WTC11 (cell line): ENCODE data around the gene ALDH3B1. TPM values are rescaled to one million over a fixed set of nuclear protein-coding genes. Genes with fewer than 3 reads are reported as not detected.

Experiments used
- ATAC-seq: fragments of 200-7000 bp; cut with Tn5 transposase; 2 replicates; pipeline ENCODE4 v1.10.0; 2021; ENCODE audit warnings: mild to moderate bottlenecking, moderate library complexity
- CTCF ChIA-PET: fragments of 300-600 bp; sonication (Branson Sonifier 250); formaldehyde crosslinking; loops from one replicate; lab custom pipeline; 2021; ENCODE audit warnings: antibody characterized with exemption; lab: Charles Lee
- POLR2A ChIA-PET: fragments of 350-600 bp; sonication (Branson Sonifier 250); formaldehyde crosslinking; loops from one replicate; lab custom pipeline; 2021; ENCODE audit warnings: antibody characterized with exemption; lab: Charles Lee
- DNase-seq: peaks from one replicate; pipeline ENCODE4 v3.0.0; 2021; ENCODE audit warnings: low spot score
- H3K27ac Mint-ChIP-seq: 2 replicates; pipeline ENCODE4 v1.8.0; 2021; ENCODE audit warnings: mixed read lengths
- H3K27me3 Mint-ChIP-seq: 2 replicates; pipeline ENCODE4 v1.8.0; 2021; ENCODE audit warnings: low read depth, mild to moderate bottlenecking, moderate library complexity, mixed read lengths
- H3K36me3 Mint-ChIP-seq: 2 replicates; pipeline ENCODE4 v1.8.0; 2021; ENCODE audit warnings: mixed read lengths
- H3K4me1 Mint-ChIP-seq: 2 replicates; pipeline ENCODE4 v1.8.0; 2022; ENCODE audit warnings: mixed read lengths
- H3K4me3 Mint-ChIP-seq: 2 replicates; pipeline ENCODE4 v1.8.0; 2021; ENCODE audit warnings: mild to moderate bottlenecking, moderate library complexity, mixed read lengths
- H3K9me3 Mint-ChIP-seq: 2 replicates; pipeline ENCODE4 v1.8.0; 2021; ENCODE audit warnings: mixed read lengths
- JUN ChIP-seq: sonication (generic); formaldehyde crosslinking; IDR thresholded peaks from 2 replicates; pipeline ENCODE4 v1.8.0; 2023; ENCODE audit warnings: mild to moderate bottlenecking, missing genetic modification reagents
- MXD4 ChIP-seq: fragments of 250-450 bp; sonication (Bioruptor Pico); IDR thresholded peaks from 2 replicates; pipeline ENCODE4 v1.8.0; 2021; ENCODE audit warnings: mild to moderate bottlenecking, moderate library complexity, borderline replicate concordance
- NFYB ChIP-seq: sonication (generic); formaldehyde crosslinking; conservative IDR thresholded peaks from 2 replicates; pipeline ENCODE4 v1.8.0; 2022; ENCODE audit warnings: low read depth, missing genetic modification reagents
- SOX15 ChIP-seq: fragments of 250-450 bp; sonication (Bioruptor Pico); IDR thresholded peaks from 2 replicates; pipeline ENCODE4 v1.9.0; 2021; ENCODE audit warnings: mild to moderate bottlenecking
- STAT6 ChIP-seq: sonication (generic); formaldehyde crosslinking; conservative IDR thresholded peaks from 2 replicates; pipeline ENCODE4 v1.8.1; 2023; ENCODE audit warnings: mild to moderate bottlenecking, low read depth, missing genetic modification reagents, moderate library complexity
- TCF7 ChIP-seq: sonication (generic); formaldehyde crosslinking; IDR thresholded peaks from 2 replicates; pipeline ENCODE4 v1.8.0; 2022; ENCODE audit warnings: mild to moderate bottlenecking, low read depth, missing genetic modification reagents, moderate library complexity
- TP53 ChIP-seq: sonication (generic); formaldehyde crosslinking; IDR thresholded peaks from 2 replicates; pipeline ENCODE4 v1.8.1; 2023; ENCODE audit warnings: mild to moderate bottlenecking, missing genetic modification reagents
- ZNF396 ChIP-seq: fragments of 250-450 bp; sonication (Bioruptor Pico); IDR thresholded peaks from 2 replicates; pipeline ENCODE4 v1.8.0; 2021; ENCODE audit warnings: mild to moderate bottlenecking, moderate library complexity, borderline replicate concordance
- ZNF532 ChIP-seq: fragments of 250-450 bp; sonication (Bioruptor Pico); IDR thresholded peaks from 2 replicates; pipeline ENCODE4 v1.9.0; 2021; ENCODE audit warnings: mild to moderate bottlenecking, borderline replicate concordance
- total RNA-seq: library from RNA; stranded (reverse); gene quantifications from 3 replicates; pipeline ENCODE4 v1.2.3, GENCODE V29; 2021
- TF ChIP-seq, protein P1 (sequence below): sonication (generic); formaldehyde crosslinking; IDR thresholded peaks from 2 replicates; pipeline ENCODE4 v1.8.0; 2022; ENCODE audit warnings: mild to moderate bottlenecking, missing genetic modification reagents
- TF ChIP-seq, protein P2 (sequence below): sonication (generic); formaldehyde crosslinking; IDR thresholded peaks from 2 replicates; pipeline ENCODE4 v1.8.0; 2022; ENCODE audit warnings: missing genetic modification reagents
- TF ChIP-seq, protein P3 (sequence below): sonication (generic); formaldehyde crosslinking; IDR thresholded peaks from 2 replicates; pipeline ENCODE4 v1.8.1; 2023; ENCODE audit warnings: mild to moderate bottlenecking, missing genetic modification reagents, moderate library complexity
- TF ChIP-seq, protein P4 (sequence below): sonication (generic); formaldehyde crosslinking; IDR thresholded peaks from 2 replicates; pipeline ENCODE4 v1.8.0; 2022; ENCODE audit warnings: mild to moderate bottlenecking, missing genetic modification reagents

ALDH3B1 gene
- total RNA-seq, 1 experiment from 2014 or later = 0.46 TPM

GRCh38 chr11:68061508-68061907, 51.4 kb downstream of the ALDH3B1 start (continued):
- no peak for TF ChIP-seq ZNF532
- no peak for TF ChIP-seq NFYB (CRISPR knock-in tag)

DNA sequence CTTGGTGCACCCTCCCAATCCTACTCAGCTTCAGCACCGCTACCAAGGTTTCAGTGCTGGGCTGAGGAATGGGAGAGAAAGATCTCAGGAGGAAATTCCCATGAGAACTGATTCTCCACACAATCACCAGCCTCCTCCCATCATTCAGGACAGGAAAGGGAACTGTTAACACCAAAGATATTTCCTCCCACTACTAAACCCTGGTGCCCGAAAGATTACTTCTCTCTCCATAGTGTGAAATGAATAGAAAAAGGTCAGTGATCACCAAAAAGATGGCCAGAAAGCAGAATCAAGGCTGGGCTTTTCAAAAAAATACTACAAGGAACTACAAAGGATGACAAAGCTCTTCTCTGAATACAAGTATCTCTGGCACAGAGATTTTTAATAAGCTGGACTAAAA, 54.8 kb downstream of the ALDH3B1 start:
- Mint-ChIP-seq H3K27ac (no peak overlapping the region), H3K27me3 (no peaks in the 10 kb centered on the region), H3K9me3 (no peaks in the 10 kb centered on the region), H3K4me3 (no peak overlapping the region), H3K36me3 (peaks cover 84% of the 10 kb centered on the region), H3K4me1 (no peaks in the 10 kb centered on the region)
- ChIA-PET CTCF (no interaction called here), POLR2A (no interaction called here)
- DNase-seq = no peak
- TF ChIP-seq ZNF396 (CRISPR knock-in tag) (no peak), JUN (CRISPR knock-in tag) (no peak), TP53 (CRISPR knock-in tag) (no peak)
- TF ChIP-seq, protein P1, sequence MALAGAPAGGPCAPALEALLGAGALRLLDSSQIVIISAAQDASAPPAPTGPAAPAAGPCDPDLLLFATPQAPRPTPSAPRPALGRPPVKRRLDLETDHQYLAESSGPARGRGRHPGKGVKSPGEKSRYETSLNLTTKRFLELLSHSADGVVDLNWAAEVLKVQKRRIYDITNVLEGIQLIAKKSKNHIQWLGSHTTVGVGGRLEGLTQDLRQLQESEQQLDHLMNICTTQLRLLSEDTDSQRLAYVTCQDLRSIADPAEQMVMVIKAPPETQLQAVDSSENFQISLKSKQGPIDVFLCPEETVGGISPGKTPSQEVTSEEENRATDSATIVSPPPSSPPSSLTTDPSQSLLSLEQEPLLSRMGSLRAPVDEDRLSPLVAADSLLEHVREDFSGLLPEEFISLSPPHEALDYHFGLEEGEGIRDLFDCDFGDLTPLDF = no peak
- no peak for ATAC-seq

DNA sequence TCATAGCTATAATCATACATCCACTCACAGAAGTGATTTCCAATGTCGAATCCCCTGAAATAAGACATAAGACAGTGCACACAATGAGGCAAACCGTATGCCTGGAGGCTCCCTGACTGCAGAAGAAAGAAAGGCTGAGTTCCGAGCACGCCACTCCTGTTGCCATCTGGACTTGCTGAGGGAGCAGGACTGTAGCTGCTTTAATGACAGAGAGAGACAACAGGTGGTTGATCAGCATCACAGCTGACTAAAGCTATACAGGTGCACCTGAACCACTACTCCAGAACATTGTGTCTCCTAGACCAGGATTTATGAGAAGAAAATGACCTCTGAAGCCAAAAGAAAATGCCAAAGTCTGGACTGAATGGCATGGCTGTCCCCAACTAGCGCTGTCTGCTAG, 55.7 kb downstream of the ALDH3B1 start:
- POLR2A ChIA-PET = no interaction called here
- DNase-seq (no peak), ATAC-seq (no peak)
- H3K27me3 Mint-ChIP-seq = no peaks in the 10 kb centered on the region
- CTCF ChIA-PET = no interaction called here
- no peak overlapping the region for H3K27ac Mint-ChIP-seq
- H3K36me3 Mint-ChIP-seq = peaks cover 88% of the 10 kb centered on the region
- H3K9me3 Mint-ChIP-seq = no peaks in the 10 kb centered on the region
- no peaks in the 10 kb centered on the region for H3K4me1 Mint-ChIP-seq
- no peak overlapping the region for H3K4me3 Mint-ChIP-seq
- TF ChIP-seq, protein P2, sequence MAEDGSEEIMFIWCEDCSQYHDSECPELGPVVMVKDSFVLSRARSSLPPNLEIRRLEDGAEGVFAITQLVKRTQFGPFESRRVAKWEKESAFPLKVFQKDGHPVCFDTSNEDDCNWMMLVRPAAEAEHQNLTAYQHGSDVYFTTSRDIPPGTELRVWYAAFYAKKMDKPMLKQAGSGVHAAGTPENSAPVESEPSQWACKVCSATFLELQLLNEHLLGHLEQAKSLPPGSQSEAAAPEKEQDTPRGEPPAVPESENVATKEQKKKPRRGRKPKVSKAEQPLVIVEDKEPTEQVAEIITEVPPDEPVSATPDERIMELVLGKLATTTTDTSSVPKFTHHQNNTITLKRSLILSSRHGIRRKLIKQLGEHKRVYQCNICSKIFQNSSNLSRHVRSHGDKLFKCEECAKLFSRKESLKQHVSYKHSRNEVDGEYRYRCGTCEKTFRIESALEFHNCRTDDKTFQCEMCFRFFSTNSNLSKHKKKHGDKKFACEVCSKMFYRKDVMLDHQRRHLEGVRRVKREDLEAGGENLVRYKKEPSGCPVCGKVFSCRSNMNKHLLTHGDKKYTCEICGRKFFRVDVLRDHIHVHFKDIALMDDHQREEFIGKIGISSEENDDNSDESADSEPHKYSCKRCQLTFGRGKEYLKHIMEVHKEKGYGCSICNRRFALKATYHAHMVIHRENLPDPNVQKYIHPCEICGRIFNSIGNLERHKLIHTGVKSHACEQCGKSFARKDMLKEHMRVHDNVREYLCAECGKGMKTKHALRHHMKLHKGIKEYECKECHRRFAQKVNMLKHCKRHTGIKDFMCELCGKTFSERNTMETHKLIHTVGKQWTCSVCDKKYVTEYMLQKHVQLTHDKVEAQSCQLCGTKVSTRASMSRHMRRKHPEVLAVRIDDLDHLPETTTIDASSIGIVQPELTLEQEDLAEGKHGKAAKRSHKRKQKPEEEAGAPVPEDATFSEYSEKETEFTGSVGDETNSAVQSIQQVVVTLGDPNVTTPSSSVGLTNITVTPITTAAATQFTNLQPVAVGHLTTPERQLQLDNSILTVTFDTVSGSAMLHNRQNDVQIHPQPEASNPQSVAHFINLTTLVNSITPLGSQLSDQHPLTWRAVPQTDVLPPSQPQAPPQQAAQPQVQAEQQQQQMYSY (CRISPR knock-in tag) = no peak
- TF ChIP-seq MXD4 (no peak), STAT6 (CRISPR knock-in tag) (no peak), ZNF532 (no peak), SOX15 (CRISPR knock-in tag) (no peak), TCF7 (CRISPR knock-in tag) (no peak)
- TF ChIP-seq, protein P3, sequence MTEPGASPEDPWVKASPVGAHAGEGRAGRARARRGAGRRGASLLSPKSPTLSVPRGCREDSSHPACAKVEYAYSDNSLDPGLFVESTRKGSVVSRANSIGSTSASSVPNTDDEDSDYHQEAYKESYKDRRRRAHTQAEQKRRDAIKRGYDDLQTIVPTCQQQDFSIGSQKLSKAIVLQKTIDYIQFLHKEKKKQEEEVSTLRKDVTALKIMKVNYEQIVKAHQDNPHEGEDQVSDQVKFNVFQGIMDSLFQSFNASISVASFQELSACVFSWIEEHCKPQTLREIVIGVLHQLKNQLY (CRISPR knock-in tag) = no peak
- TF ChIP-seq, protein P1 = no peak
- TF ChIP-seq, protein P4, sequence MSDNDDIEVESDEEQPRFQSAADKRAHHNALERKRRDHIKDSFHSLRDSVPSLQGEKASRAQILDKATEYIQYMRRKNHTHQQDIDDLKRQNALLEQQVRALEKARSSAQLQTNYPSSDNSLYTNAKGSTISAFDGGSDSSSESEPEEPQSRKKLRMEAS (CRISPR knock-in tag) = no peak
